H9 (cell line): ENCODE measurements around the gene BPTF. TPM values are rescaled to one million over a fixed set of nuclear protein-coding genes. Genes with fewer than 3 reads are reported as not detected.
A peak's percentile ranks its signal among the peaks of the same experiment; 100 is the strongest.

ENCODE experiments used
- DNase-seq: peaks from one replicate; pipeline ENCODE4 v3.0.0-alpha.2; 2017
- H2AFZ ChIP-seq: one replicate; pipeline ENCODE4 v1.6.1; 2013; ENCODE audit warnings: mild to moderate bottlenecking, low read length, control low read depth, moderate library complexity
- H2AK5ac ChIP-seq: 2 replicates; pipeline ENCODE4 v1.6.1; 2013; ENCODE audit warnings: low read length, control low read depth, mixed read lengths; ENCODE audit not compliant: insufficient read length
- H2BK120ac ChIP-seq: one replicate; pipeline ENCODE4 v1.6.1; 2013; ENCODE audit warnings: low read depth, mild to moderate bottlenecking, low read length, control low read depth, inconsistent platforms; ENCODE audit not compliant: poor library complexity, severe bottlenecking
- H2BK12ac ChIP-seq: 2 replicates; pipeline ENCODE4 v1.6.1; 2013; ENCODE audit warnings: low read length, control low read depth, mixed read lengths, low read depth; ENCODE audit not compliant: insufficient read length
- H2BK15ac ChIP-seq: 2 replicates; pipeline ENCODE4 v1.6.1; 2013; ENCODE audit warnings: low read depth, low read length, control low read depth
- H2BK20ac ChIP-seq: one replicate; pipeline ENCODE4 v1.6.1; 2013; ENCODE audit warnings: low read depth, mild to moderate bottlenecking, low read length, control low read depth, inconsistent platforms; ENCODE audit not compliant: poor library complexity, severe bottlenecking
- H2BK5ac ChIP-seq: 2 replicates; pipeline ENCODE4 v1.6.1; 2013; ENCODE audit warnings: low read length, control low read depth, mixed read lengths; ENCODE audit not compliant: insufficient read length
- H3K14ac ChIP-seq: 2 replicates; pipeline ENCODE4 v1.6.1; 2013; ENCODE audit warnings: low read length, control low read depth; ENCODE audit not compliant: insufficient read depth
- H3K18ac ChIP-seq: 2 replicates; pipeline ENCODE4 v1.6.1; 2013; ENCODE audit warnings: low read depth, mild to moderate bottlenecking, mixed read lengths, low read length, control low read depth; ENCODE audit not compliant: insufficient read length
- H3K23ac ChIP-seq: 2 replicates; pipeline ENCODE4 v1.6.1; 2013; ENCODE audit warnings: low read length, control low read depth, mixed read lengths, low read depth; ENCODE audit not compliant: insufficient read length
- H3K23me2 ChIP-seq: 2 replicates; pipeline ENCODE4 v1.6.1; 2013; ENCODE audit warnings: low read depth, mild to moderate bottlenecking, mixed read lengths, low read length, control low read depth; ENCODE audit not compliant: insufficient read length, poor library complexity, severe bottlenecking
- H3K27ac ChIP-seq: 2 replicates; pipeline ENCODE4 v1.5.1; 2013; ENCODE audit warnings: low read length, control low read depth, mixed read lengths, low read depth; ENCODE audit not compliant: insufficient read length
- H3K27me3 ChIP-seq: 2 replicates; pipeline ENCODE4 v1.6.1; 2013; ENCODE audit warnings: low read length, control low read depth, inconsistent platforms; ENCODE audit not compliant: insufficient read depth
- H3K4ac ChIP-seq: 2 replicates; pipeline ENCODE4 v1.6.1; 2013; ENCODE audit warnings: low read depth, mild to moderate bottlenecking, control low read depth, inconsistent platforms, low read length, moderate library complexity
- H3K4me1 ChIP-seq: 2 replicates; pipeline ENCODE4 v1.6.1; 2013; ENCODE audit warnings: low read length, control low read depth, inconsistent platforms; ENCODE audit not compliant: insufficient read depth
- H3K4me2 ChIP-seq: 2 replicates; pipeline ENCODE4 v1.6.1; 2013; ENCODE audit warnings: low read length, control low read depth, mixed read lengths; ENCODE audit not compliant: insufficient read length, insufficient read depth
- H3K56ac ChIP-seq: 2 replicates; pipeline ENCODE4 v1.6.1; 2013; ENCODE audit warnings: low read depth, mild to moderate bottlenecking, mixed read lengths, low read length, control low read depth; ENCODE audit not compliant: insufficient read length
- H3K79me1 ChIP-seq: 2 replicates; pipeline ENCODE4 v1.6.1; 2013; ENCODE audit warnings: low read depth, mild to moderate bottlenecking, moderate library complexity, low read length, control low read depth, inconsistent platforms; ENCODE audit not compliant: insufficient read depth, poor library complexity, severe bottlenecking
- H3K79me2 ChIP-seq: 2 replicates; pipeline ENCODE4 v1.6.1; 2013; ENCODE audit warnings: low read length, control low read depth, inconsistent platforms; ENCODE audit not compliant: insufficient read depth
- H3K9ac ChIP-seq: 2 replicates; pipeline ENCODE4 v1.6.1; 2013; ENCODE audit warnings: low read length, control low read depth, mixed read lengths; ENCODE audit not compliant: insufficient read length; ENCODE audit errors: extremely low read depth
- H3K9me3 ChIP-seq: one replicate; pipeline ENCODE4 v1.6.1; 2013; ENCODE audit warnings: low read depth, low read length, inconsistent platforms; ENCODE audit not compliant: control insufficient read depth
- H3T11ph ChIP-seq: one replicate; pipeline ENCODE4 v1.6.1; 2013; ENCODE audit warnings: mild to moderate bottlenecking, low read length, control low read depth, inconsistent platforms
- H4K20me1 ChIP-seq: one replicate; pipeline ENCODE4 v1.6.1; 2013; ENCODE audit not compliant: control insufficient read depth, insufficient read length, insufficient read depth
- H4K5ac ChIP-seq: 2 replicates; pipeline ENCODE4 v1.6.1; 2013; ENCODE audit warnings: low read depth, mild to moderate bottlenecking, mixed read lengths, low read length, control low read depth; ENCODE audit not compliant: insufficient read length
- H4K8ac ChIP-seq: replicated peaks from 2 replicates; pipeline ENCODE4 v1.6.1; 2013; ENCODE audit warnings: low read length, control low read depth, mixed read lengths, low read depth; ENCODE audit not compliant: insufficient read length
- H4K91ac ChIP-seq: 2 replicates; pipeline ENCODE4 v1.6.1; 2013; ENCODE audit warnings: low read depth, mild to moderate bottlenecking, moderate library complexity, mixed read lengths, low read length, control low read depth; ENCODE audit not compliant: insufficient read length
- H3K27ac Mint-ChIP-seq, 3 experiments: 2 replicates in 2 of 3; 3 replicates in 1 of 3; pipeline ENCODE4 v1.8.0; 2020 to 2021; ENCODE audit warnings: mixed read lengths in 3 of 3, mild to moderate bottlenecking in 1 of 3, moderate library complexity in 1 of 3
- H3K27me3 Mint-ChIP-seq: 2 replicates; pipeline ENCODE4 v1.8.0; 2021; ENCODE audit warnings: low read depth, mild to moderate bottlenecking, moderate library complexity, mixed read lengths
- H3K36me3 Mint-ChIP-seq, 3 experiments: 2 replicates in 2 of 3; 3 replicates in 1 of 3; pipeline ENCODE4 v1.8.0; 2020 to 2021; ENCODE audit warnings: low read depth in 3 of 3, mixed read lengths in 3 of 3; ENCODE audit not compliant: insufficient read depth in 1 of 3
- H3K4me1 Mint-ChIP-seq, 2 experiments: 2 replicates each; pipeline ENCODE4 v1.8.0; 2020; ENCODE audit warnings: mixed read lengths in 2 of 2
- H3K4me3 Mint-ChIP-seq, 2 experiments: 2 replicates in 1 of 2; 3 replicates in 1 of 2; pipeline ENCODE4 v1.8.0; 2020 to 2021; ENCODE audit warnings: mild to moderate bottlenecking in 2 of 2, mixed read lengths in 2 of 2, moderate library complexity in 1 of 2
- H3K9me3 Mint-ChIP-seq, 2 experiments: 2 replicates in 1 of 2; 3 replicates in 1 of 2; pipeline ENCODE4 v1.8.0; 2020; ENCODE audit warnings: mild to moderate bottlenecking in 2 of 2, mixed read lengths in 2 of 2, moderate library complexity in 1 of 2
- WGBS: extraction: QIAGEN DNeasy Blood & Tissue Kit; methylation state at CpG from one replicate; pipeline ENCODE4 v1.1.7; 2013; ENCODE audit warnings: missing lambda C conversion rate, low lambda C conversion rate, mixed read lengths; ENCODE audit not compliant: insufficient read length; ENCODE audit errors: extremely low coverage; 5-methylcytosine and 5-hydroxymethylcytosine counted together
- total RNA-seq: library from RNA; stranded (reverse); gene quantifications from 2 replicates; pipeline ENCODE4 v1.2.1, GENCODE V29; 2021
- TF ChIP-seq, protein P1 (sequence below): fragments of 200-600 bp; sonication (generic); conservative IDR thresholded peaks from 3 replicates; pipeline ENCODE4 v1.8.0; 2021; ENCODE audit warnings: antibody characterized with exemption, mild to moderate bottlenecking

BPTF gene
- total RNA-seq, 1 experiment from 2014 or later: 203 TPM

DNA sequence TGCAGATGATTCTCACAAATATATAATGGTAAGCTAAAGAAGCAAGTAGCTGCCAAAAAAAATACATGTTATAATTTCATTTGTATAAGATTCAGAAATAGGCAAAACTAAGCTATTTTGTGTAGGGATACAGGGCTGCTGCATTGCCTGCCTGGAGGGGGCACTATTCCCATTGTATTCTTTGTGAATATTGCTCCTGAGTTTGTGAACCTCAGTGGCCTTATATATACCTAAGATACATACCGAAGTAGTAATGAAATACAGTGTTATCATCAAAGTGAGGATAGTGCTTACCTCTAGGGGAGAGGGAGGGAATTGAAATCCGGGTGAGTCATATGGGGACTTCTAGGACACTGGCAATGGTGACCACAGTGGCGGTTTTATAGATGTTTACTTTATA lies 117.5 kb downstream of the BPTF start:
- no peaks in the 10 kb centered on the region for H3K9me3 Mint-ChIP-seq
- H2BK5ac ChIP-seq: no peak overlapping the region
- no peaks in the 10 kb centered on the region for H3K27me3 Mint-ChIP-seq
- H3K27me3 ChIP-seq: no peaks in the 10 kb centered on the region
- H3K56ac ChIP-seq: no peak overlapping the region
- no peak overlapping the region for H2AK5ac ChIP-seq
- H3K23ac ChIP-seq: no peak overlapping the region
- peaks cover 35 to 96% (median 86%) of the 10 kb centered on the region in 3 experiments; a peak in 6 of 7 replicates for H3K36me3 Mint-ChIP-seq
- H3K14ac ChIP-seq: no peak overlapping the region
- WGBS: no CpG with 5 or more reads among the region's 3 CpGs
- no peak overlapping the region for H2BK20ac ChIP-seq
- H3K4me3 Mint-ChIP-seq: no peak overlapping the region
- TF ChIP-seq, protein P1, sequence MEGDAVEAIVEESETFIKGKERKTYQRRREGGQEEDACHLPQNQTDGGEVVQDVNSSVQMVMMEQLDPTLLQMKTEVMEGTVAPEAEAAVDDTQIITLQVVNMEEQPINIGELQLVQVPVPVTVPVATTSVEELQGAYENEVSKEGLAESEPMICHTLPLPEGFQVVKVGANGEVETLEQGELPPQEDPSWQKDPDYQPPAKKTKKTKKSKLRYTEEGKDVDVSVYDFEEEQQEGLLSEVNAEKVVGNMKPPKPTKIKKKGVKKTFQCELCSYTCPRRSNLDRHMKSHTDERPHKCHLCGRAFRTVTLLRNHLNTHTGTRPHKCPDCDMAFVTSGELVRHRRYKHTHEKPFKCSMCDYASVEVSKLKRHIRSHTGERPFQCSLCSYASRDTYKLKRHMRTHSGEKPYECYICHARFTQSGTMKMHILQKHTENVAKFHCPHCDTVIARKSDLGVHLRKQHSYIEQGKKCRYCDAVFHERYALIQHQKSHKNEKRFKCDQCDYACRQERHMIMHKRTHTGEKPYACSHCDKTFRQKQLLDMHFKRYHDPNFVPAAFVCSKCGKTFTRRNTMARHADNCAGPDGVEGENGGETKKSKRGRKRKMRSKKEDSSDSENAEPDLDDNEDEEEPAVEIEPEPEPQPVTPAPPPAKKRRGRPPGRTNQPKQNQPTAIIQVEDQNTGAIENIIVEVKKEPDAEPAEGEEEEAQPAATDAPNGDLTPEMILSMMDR: peak; percentile 74
- H3K4me1 Mint-ChIP-seq: no peaks in the 10 kb centered on the region
- H3K23me2 ChIP-seq: no peaks in the 10 kb centered on the region
- H3K79me1 ChIP-seq: no peaks in the 10 kb centered on the region
- no peak overlapping the region for H3K4ac ChIP-seq
- H3T11ph ChIP-seq: no peak overlapping the region
- H4K5ac ChIP-seq: no peak overlapping the region
- H3K27ac Mint-ChIP-seq: no peak overlapping the region
- no peak overlapping the region for H3K9ac ChIP-seq
- H3K9me3 ChIP-seq: no peaks in the 10 kb centered on the region
- no peak overlapping the region for H3K4me2 ChIP-seq
- no peaks in the 10 kb centered on the region for H3K79me2 ChIP-seq
- no peak overlapping the region for H4K8ac ChIP-seq
- no peak overlapping the region for H2BK12ac ChIP-seq
- no peak overlapping the region for H2BK120ac ChIP-seq
- no peak overlapping the region for H3K27ac ChIP-seq
- DNase-seq: no peak
- no peak overlapping the region for H4K91ac ChIP-seq
- H3K18ac ChIP-seq: no peak overlapping the region
- no peaks in the 10 kb centered on the region for H3K4me1 ChIP-seq
- no peak overlapping the region for H2BK15ac ChIP-seq
- no peaks in the 10 kb centered on the region for H4K20me1 ChIP-seq
- no peak overlapping the region for H2AFZ ChIP-seq
